Measurements from ENCODE around the gene RAPGEF3.

- TF ChIP-seq ATF2 (tag by site-specific recombination; IDR thresholded peaks at IDR 0.05; ENCODE audit: low read depth) (no peak), CTCF (tag by site-specific recombination; IDR thresholded peaks at IDR 0.05) (no peak)
Observed at GRCh38 chr12:47804171-47804570, 45.5 kb upstream of the RAPGEF3 start.
